HG03135 (cell line): Measurements from ENCODE around the gene NCR2.
"Not testable (repeated sequence)": the region's sequence is repeated elsewhere in the genome, so short reads cannot be mapped to it uniquely, and the experiment has no call there.

Source experiments
- ATAC-seq: cut with Tn5 transposase; IDR thresholded peaks from one replicate; pipeline ENCODE4 v1.9.1; 2021; ENCODE audit warnings: mild to moderate bottlenecking, moderate library complexity; ENCODE audit not compliant: unreplicated experiment

NCR2 gene, protein sequence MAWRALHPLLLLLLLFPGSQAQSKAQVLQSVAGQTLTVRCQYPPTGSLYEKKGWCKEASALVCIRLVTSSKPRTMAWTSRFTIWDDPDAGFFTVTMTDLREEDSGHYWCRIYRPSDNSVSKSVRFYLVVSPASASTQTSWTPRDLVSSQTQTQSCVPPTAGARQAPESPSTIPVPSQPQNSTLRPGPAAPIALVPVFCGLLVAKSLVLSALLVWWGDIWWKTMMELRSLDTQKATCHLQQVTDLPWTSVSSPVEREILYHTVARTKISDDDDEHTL

DNA sequence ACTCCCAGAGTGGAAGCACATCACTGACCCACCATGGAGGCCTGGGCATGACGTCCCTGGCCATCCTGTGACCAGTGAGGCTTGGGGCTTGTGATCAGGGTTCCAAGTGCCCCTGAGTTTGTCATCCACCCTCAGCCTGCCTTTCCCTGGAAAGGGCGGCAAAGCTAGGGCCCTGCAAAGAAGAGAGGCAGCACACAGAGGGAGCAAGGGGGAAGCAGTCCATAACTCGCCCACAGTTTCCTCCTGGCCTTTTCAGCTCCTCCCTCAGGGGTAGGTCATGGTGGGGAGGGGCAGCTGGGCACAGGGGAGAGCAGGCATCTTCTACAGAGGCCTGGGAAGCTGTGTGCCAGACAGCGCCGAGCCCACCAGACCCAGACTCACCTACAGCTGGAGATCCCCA lies at the start of gene NCR2:
Gene NCR2, plus strand, starts transcription at position 313 of the 400 bp plus-strand sequence. CDS start 269 bp downstream, outside the sequence.
- ATAC-seq, result no peak

DNA sequence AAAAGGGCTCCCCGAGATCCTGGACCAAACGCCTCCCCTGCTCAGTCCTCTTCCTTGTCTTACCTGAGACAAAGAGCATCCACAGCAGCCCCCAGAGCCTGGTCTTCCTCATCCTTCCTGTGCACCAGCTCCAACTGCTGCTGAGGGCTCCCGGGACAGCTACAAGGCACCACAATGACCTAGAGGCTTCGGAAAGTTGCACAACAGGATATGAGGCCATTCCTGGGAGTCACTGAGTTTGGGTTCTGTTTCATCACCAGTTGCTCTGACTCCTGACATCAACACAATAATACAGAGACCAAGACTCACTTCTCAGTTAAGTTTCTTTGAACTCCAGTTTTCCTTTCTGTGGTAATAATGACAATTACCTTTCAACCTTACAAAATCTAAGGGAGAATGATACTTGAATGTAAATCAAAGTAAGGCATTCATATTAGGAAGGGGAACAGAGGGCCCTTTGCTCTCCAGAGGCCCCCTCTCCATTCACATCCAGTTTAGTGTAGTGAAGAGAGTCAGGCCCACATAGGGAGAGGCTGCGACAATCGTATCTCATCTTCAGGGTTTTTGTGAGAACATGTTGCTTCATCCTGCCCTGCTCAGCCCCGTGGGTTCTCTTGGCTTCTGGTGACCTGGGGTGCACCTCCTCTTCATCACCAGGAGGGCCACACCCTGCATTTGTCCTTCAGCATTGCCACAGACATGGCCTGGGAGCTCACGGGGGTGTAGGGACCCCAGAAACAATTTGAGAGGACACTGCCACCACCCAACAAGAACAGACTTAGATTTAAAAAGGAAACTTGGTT lies 48.7 kb upstream of the NCR2 start, which contains the start of gene TREM1:
Gene TREM1, minus strand, starts transcription at position 139 of the 803 bp plus-strand sequence. Its CDS starts 27 bp downstream, at position 112.
- ATAC-seq, result no peak

DNA sequence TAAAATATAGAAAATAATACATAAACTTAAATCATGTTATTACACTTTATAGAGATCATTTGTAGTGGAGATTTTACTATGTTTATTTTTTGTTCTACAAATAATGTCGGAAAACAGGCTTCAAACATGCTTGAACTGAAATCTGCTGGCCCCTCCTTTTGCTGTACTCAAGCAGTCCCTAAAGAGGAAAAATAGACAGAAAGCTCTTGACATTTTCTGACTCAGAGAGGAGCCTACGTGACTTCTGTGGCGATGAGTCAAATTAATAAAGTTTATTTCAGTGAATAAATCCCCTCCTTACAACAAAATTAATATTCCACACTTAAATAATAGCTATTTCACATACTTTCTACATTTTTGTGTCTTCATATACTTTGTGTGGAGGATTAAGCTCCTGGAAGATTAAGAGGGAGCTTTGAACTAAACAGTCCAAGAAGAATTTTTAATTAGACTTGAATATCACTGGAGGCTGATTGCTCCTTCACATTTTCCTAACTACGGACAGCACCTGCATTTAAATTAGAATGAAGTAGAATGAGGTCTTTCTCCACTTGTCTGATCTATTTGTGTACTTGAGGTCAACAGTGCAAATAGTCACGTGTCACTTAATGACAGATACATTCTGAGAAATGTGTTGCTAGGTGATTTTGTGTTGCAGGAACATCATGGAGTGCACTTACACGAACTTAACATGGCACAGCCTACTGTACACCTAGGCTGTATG lies 47.2 kb upstream of the NCR2 start:
- no peak for ATAC-seq

DNA sequence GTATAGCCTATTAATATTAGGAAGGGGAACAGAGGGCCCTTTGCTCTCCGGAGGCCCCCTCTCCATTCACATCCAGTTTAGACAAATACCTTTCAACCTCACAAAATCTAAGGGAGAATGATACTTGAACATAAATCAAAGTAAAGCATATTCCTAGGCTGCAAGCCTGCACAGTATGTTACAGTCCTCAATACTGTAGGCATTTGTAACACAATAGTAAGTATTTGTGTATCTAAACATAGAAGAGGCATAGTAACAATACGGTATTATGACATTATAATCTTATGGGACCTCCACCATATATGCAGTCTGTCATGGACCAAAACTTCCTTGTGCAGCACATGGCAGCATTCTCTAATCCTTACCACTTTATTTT lies 46.7 kb upstream of the NCR2 start:
- no peak for ATAC-seq

DNA sequence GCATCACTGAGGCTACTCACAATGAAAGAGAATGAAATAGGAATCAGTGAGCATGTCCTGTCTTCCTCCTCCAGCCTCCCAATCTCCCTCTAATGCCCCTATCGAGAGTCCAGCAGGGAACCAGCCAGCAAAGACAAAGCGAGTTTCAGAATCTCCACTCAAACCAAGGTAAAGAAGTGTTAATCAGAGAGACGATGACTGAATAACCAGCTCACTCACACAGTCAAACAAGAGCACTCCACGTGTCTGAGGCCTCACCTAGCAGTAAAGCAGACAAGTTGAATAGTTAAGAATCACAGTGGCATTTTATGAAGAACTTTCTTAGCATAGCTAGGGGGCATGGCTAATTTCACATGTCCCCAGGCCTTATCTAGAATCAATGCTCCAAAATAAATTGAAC lies 45.6 kb upstream of the NCR2 start:
- ATAC-seq, result no peak

DNA sequence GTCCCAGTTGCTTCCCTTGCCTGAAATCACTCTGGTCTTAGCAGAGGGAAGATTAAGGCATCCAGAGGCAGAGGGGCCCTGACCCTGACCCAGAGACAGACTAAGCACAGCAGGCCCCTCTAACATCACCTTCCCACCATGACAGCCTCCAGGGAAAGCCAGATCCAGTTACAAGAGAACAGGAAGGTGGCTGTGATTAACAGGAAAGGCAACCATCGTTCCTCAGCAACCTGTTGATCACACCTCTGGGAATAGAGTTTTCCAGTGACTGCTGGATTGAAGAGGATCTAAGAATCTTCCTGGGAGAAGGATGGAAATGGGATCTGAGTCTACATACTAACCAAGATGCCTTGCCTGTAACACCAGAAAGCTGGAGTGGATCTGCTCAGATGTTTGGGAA lies 43.7 kb upstream of the NCR2 start:
- no peak for ATAC-seq

DNA sequence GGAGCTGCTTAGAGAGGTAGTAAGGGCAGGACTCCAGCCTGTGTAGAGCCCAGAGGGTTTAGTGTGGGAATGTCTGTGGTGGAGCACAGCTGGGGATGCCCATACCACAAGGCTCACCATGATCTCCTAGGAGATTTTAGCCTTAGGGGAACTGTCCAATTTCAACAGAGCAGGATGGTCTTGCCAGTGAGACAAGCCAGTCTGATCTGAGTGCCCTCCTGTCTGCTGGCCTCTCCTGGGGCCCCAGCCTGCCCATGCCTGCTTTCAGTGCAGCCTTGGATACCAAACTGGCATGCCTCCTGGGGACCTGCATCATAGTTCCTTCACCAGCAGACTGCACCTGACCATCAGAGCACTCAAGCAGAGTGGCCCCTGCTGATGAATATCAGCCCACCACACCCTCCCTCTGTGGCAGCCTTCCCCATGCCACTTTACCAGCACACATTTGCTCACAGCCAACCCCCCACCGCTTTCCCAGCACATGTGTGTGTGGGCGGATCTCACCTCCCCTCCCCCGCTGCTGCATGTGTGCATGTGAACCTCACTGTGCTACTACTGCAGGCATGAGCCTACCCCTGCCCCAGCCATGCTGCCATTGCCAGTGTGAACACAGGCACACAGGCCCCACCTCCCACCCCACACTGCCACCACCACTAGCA lies 41.1 kb upstream of the NCR2 start:
- no peak for ATAC-seq

DNA sequence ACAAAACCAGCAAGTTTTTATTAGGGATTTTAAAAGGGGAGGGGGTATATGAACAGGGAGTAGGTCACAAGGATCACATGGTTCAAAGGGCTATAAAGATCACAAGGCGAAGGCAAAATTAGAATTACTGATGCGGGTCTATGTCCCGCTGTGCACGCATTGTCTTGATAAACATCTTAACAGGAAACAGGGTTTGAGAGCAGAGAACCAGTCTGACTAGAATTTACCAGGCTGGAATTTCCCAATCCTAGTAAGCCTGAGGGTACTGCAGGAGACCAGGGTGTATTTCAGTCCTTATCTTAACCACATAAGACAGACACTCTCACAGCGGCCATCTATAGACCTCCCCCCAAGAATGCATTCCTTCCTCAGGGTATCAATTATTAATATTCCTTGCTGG lies 38.2 kb upstream of the NCR2 start:
- not testable (repeated sequence) for ATAC-seq

DNA sequence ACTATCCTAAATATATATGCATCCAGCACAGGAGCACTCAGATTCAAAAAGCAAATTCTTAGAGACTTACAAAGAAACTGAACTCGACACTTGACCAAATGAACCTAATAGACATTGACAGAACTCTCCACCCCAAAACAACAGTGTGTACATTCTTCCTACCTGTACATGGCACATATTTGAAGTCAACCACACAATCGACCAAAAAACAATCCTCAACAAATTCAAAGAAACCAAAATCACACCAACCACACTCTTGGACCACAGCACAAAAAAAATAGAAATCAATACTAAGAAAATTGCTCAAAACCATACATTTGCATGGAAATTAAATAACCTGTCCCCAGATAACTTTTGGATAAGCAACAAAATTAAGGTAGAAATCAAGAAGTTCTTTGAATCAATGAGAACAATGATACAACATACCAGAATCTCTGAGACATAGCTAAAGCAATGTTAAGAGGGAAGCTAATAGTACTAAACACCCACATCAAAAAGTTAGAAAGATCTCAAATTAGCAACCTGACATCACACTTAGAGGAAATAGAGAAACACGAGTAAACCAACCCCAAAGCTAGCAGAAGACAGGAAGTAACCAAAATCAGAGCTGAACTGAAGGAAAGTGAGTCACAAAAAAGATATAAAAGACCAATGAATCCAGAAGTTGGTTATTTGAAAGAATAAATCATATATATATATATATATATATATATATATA lies 36.5 kb upstream of the NCR2 start:
- ATAC-seq, result no peak

DNA sequence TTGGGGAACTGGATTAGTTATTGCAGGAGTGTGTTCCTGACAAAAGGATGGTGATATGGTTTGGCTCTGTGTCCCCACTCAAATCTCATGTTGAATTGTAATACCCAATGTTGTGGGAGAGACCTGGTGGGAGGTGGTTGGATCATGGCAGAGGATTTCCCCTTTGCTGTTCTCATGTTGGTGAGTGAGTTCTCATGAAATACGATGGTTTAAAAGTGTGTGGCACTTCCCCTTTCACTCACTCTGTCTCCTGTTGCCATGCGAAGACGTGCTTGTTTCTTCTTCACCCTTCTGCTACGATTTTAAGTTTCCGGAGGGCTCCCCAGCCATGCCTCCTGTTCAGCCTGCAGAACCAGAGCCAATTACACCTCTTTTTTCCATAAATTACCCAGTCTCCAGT lies 32.8 kb upstream of the NCR2 start:
- no peak for ATAC-seq

DNA sequence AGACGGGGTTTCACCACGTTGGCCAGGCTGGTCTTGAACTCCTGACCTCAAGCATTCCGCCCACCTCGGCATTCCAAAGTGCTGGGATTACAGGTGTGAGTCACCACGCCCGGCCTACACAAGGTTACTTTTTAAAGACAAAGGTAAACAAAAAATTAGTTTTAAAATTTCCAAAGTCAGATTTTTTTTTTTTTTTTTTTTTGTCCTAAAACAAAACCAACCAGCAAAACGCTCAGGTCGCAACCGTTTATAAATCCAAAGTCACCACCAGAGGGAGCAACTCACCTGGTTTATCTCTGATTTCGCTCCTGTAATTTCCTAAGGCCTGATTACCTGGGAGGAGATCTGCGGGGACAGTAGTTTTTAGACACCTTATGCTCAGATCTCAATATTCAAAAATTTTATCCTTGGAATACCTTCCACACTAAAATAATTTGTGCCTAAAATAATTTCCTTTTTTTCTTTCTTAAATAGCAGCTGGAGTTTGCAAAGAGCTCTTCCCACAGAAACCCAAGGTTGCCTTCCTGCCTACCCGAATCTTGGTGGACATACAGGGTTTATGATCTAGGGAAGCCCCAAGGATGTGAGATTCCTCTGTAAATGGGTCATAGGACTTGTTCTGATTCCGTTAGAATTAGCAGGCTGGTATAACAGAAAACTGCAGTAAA lies 29.1 kb upstream of the NCR2 start:
- ATAC-seq, result no peak

DNA sequence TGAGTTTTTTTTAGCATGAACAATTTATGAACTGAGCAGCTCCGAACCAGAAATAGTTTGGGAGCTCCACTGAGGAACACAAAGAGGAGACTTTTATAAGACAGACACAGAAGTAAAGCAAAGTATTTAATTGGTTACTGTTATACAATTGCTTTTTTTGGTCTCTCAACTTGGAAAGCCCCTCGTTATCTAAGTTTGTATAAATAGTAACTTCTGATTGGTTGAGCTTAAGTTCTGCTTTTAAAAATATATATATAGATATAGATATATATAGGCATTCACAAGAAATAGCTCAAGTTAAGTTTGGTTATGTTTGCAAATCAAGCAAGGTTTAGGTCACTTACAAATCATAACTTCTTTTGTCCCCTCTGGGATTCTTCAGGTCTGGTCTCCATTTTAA lies 20.2 kb upstream of the NCR2 start:
- no peak for ATAC-seq

DNA sequence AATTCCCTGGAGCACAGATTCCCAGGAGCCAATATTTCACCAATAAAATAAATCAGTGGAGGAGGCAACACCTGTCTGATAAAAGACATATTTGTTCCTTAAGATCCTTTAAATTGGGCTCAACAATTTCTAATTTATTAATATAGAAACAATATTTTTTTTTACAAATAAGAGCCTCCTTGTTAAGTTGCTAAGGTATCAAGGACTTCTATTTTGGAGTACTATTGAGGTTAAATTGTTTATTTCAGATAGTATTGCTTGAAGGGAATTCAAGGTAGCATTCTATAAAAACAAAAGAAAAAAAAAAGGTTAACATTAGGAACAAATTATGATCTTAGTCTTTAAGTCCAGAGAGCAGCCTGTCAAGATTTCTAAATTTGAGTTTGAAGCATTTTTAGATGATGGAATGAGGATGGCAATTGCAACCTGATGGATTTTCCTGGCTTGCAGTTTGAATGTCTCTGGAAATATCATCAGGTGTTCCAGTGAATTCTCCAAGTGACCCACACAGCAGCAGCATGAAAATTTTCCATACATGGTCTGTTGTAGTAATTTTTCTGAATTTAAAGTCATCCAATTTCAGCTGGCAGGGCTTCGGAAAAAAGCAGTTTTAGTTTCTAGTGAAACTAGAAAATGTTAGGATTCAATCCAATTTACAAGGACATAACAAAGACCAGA lies 19.3 kb upstream of the NCR2 start:
- ATAC-seq, result no peak

DNA sequence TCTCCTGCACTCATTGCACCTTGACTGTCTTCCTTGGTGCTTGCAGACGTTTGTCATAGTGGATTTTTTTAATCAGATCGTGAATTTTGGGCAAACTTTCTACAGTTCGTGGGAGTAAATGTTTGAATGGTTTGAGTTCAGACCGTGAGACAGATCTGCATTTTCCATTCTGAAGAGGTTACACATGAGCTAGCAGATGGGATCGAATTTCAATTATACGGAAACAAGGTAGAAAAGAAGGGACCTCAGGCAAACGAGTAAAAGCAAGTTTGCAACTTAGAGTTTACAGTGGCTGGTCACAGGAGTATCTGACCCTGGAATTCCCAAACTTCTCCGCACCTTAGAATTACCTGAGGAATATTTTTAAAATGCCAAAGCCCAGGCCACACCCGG lies 17.2 kb upstream of the NCR2 start:
- no peak for ATAC-seq

DNA sequence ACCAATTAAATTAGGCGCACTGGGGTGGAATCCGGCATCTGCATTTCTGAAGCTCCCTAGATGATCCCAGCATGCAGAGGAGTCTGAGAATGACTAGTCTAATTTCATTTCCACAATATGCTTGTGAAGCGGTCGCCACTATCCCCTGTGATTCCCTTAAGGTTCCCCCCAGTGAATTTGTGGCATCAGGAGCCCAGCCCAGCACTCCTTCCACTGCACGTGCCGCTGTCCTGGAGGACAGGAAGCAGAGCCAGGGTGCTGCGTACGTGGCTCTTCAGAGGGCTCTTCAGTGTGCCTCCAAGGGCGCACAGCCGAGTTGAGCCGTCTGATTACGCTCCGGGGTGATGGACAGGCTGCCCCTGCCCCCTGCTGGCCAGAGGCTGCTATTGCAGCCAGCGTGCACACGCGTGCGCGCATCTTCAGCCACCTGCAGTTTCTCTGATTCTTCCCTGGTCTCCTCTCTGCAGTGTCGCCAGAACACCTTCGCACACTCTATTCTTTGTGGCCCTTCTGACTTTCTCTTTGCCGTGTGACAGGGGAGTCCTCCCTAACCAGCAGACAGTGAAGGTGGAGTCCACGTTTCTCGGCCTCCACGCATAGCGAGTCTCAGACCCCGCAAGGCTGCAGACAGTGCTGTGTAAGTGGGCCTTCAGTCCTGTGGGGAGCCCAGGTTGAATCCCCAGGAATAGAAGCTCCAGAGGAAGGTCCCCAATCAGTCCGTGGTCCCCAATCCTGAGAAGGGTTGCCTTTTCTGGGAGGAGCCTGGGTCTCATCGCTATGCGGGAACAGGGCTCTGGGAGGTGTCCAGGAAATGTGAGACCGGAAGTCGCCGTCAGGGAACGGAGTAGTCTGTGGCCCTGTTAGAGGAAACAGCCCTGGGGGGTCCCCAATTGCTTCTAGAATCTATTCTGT lies 16.5 kb upstream of the NCR2 start:
- ATAC-seq, result peak; percentile 83

DNA sequence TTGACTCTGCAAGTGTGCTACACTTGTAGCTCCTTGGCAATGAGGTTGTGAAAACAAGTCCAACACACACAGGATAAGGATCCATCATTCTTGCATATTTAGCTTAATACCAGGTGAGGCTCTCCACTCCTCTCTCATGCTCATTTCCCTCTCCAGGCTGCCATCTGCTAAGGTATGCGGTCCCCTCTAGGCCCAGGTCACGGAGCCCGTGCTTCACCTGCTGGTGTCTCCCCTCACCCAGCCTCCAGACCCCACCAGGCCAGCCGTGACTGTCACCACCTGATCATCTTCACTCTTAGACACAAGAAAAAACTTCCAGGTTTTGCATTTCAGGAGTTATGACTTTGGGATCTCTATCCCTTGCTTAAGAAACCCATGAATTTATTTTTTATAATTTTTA lies 14.2 kb upstream of the NCR2 start:
- ATAC-seq, result no peak

DNA sequence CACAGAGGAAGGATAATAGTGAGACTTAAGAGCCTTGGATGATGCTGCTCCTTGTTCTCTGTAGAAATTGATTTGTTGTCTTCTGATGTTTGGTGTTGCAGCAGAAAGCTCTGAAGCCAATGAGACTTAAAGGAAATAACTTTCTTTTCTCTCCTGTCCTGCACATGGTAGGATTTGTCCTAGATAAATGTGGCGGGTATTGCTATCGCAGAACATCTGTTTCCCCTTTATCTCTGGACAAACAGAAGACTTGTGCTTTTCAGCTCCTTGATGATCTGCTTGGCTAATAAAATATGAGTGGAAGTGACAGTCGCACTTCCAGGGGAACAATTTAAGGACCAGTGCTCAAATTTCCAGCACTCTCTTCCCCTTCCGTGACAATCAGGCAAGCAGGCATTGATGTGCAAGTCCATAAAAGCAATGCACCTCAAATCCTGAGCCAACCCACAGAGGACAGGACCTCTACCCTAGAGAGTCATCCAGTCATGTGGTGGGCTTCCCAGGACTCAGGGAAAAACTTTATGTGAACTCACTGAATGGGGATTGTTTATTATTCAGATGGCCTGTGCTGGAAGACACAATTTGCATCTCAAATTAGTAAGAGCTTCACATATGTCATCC lies 9.9 kb upstream of the NCR2 start:
- no peak for ATAC-seq

DNA sequence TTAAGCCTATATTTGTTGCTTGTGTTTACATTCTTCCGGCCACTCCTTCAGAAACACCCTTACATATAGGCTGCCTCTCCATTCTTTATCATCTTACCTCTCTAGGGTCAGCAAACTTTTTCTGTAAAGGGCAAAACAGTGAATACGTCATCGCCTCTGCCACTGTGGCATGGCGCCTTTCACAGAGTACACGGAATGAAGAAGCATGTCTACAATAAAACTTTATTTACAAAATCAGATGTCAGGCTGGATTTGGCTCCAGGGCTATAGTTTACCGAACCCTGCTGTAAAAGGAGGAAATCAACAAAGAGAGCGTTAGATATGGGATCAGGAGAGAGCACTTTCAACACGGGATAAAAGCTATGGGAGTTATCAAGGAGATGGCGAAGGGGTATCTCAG lies 9.3 kb upstream of the NCR2 start:
- ATAC-seq, result no peak
